ENCODE measurements around the gene NLRP1. TPM values are rescaled to one million over a fixed set of nuclear protein-coding genes. Genes with fewer than 3 reads are reported as not detected.

Gene NLRP1
- total RNA-seq (50.0 and 53.9 TPM in 2 replicates), polyA plus RNA-seq (43.8 and 48.6 TPM in 2 replicates), polyA minus RNA-seq (73.6 and 74.8 TPM in 2 replicates), Bru-seq, nascent RNA (percentile 77 among the genes with signal in this experiment), BruChase-seq, experiment 1, labeled RNA remaining after a 6-hour chase (percentile 79 among the genes with signal in this experiment), BruChase-seq, experiment 2, labeled RNA remaining after a 2-hour chase (percentile 78 among the genes with signal in this experiment)
- polyA plus RNA-seq (2011; cell fraction: cytosol; rRNA removed) = 25.9 and 30.3 TPM in 2 replicates
- polyA plus RNA-seq (2011; cell fraction: nucleus; rRNA removed) = 216 and 219 TPM in 2 replicates
- polyA plus RNA-seq (2012) = 50.3 and 61.8 TPM in 2 replicates
- polyA minus RNA-seq (2011; cell fraction: cytosol; rRNA and poly(A)+ RNA removed) = not detected
- polyA minus RNA-seq (2011; cell fraction: nucleus; rRNA and poly(A)+ RNA removed) = 52.5 and 61.5 TPM in 2 replicates
- long read RNA-seq, full-length matches to known transcripts = 13 of 63 reads
- long read RNA-seq, partial matches to known transcripts = 14 of 63 reads
- long read RNA-seq, other reads (novel, unspliced or antisense) = 36 of 63 reads

DNA sequence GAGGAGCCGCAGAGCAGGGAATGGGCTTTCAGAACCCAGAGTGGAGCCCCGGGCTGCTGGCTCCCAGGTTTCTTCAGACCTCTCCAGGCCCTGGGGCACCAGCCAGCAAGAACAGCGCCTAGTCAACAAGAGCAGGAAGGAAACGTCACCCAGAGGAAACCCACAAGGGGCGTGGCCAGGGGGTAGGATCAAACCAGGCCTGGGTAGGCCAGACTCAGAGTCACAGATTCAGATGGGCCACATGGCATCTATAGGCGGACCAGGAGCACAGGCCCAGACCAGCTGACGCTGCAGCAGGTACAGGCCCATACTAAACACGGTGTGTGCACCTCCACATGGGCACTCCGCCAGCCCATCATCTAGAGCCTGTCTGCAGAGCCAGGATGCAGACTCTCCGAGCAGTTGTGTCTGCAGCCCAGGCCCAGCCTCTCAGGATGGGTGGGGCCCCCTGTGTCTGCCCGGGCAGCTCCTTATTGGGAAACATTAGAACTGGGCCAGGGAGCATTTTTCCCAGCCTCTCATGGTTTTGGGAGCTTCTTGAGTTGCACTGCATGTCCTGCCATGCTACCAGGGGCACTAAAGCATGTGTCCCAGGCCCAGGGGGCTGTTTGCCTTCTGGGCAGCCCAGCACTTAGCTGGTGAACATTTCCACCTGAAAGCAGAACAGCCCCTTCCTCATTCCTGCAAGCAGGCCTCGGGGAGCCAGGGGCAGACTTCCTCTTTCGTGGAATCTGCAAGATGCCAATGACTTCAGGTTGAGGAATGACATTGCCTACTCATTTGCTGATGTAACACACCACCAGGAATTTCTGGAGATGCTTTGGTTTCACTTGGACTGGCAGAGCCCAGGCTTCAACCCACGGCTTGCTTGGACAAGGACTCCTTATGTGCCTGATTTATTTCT lies at the start of gene NLRP1:
Gene NLRP1 (minus strand): TSS at position 127 of the 904 bp plus-strand sequence. CDS start 552 bp downstream, outside the sequence.
- CTCF ChIA-PET = interaction anchor here (0.6 to 2.5 kb wide), 9 partner anchors 9 to 852 kb away, joined by 3 to 10 read pairs (median 4); no protein-coding TSS in a partner anchor
- peaks cover 24% of the 10 kb centered on the region for H3K79me2 ChIP-seq (ENCODE audit: control insufficient read depth, insufficient read depth, low read length)
- H3K36me3 ChIP-seq (ENCODE audit: control insufficient read depth in 2 of 2, extremely low read depth in 1 of 2, insufficient read depth in 2 of 2, low read length in 2 of 2) = peaks cover 0 to 8% of the 10 kb centered on the region in 2 experiments
- H3K4me1 ChIP-seq (ENCODE audit: control insufficient read depth, extremely low read depth, insufficient read depth, low read length) = peaks cover 26% of the 10 kb centered on the region
- peak; percentile 95 for DNase-seq (ENCODE audit: low read depth, low spot score)
- H3K27me3 ChIP-seq (ENCODE audit: control insufficient read depth in 2 of 2, insufficient read depth in 2 of 2, low read length in 2 of 2) = no peaks in the 10 kb centered on the region
- H2AFZ ChIP-seq (ENCODE audit: low read depth, low read length) = peak within 1 kb of the TSS; percentile 63
- H3K9me1 ChIP-seq (replicated peaks; ENCODE audit: control insufficient read depth, extremely low read depth, insufficient read depth, low read length) = no peaks in the 10 kb centered on the region
- H3K27ac ChIP-seq (ENCODE audit: insufficient read depth, low read depth, low read length) = peak within 1 kb of the TSS; percentile 91
- H3K9me3 ChIP-seq (replicated peaks; ENCODE audit: control insufficient read depth, insufficient read depth, low read length) = no peaks in the 10 kb centered on the region
- TSS peak; percentile 84 for BruUV-seq (replicated peaks)
- H3K4me3 ChIP-seq (replicated peaks in 1 of 3; ENCODE audit: insufficient read depth in 1 of 3, low read depth in 1 of 3, low read length in 3 of 3) = peak within 1 kb of the TSS; percentile 55 to 83 (median 57)
- dilution Hi-C loops (cut with MboI; ENCODE audit: extremely low pct_ligation_motif_present, low sequenced_read_pairs) (no loop called here), intact Hi-C loops (cut with micrococcal nuclease) (loop anchor here (1.0 to 10.0 kb wide), 7 partner anchors 58 to 1060 kb away; partner anchors contain the start of genes DERL2, KIAA0753, MIS12 and TXNDC17)
- no peaks in the 10 kb centered on the region for H4K20me1 ChIP-seq (replicated peaks; ENCODE audit: control insufficient read depth, extremely low read depth, insufficient read depth, low read length)
- H3K4me2 ChIP-seq (ENCODE audit: insufficient read depth, low read length) = peak within 1 kb of the TSS; percentile 81
- POLR2A ChIA-PET = interaction anchor here (0.7 to 1.5 kb wide), 2 partner anchors 12 to 99 kb away, joined by 3 read pairs; partner anchors contain the start of gene DERL2
- H3K9ac ChIP-seq (replicated peaks; ENCODE audit: extremely low read depth, insufficient read depth, low read length) = peak within 1 kb of the TSS; percentile 91
- TF ChIP-seq MYC (IDR thresholded peaks at IDR 0.05; ENCODE audit: low read depth, low read length) = peak; percentile 94
- no peak for TF ChIP-seq EZH2 (IDR thresholded peaks at IDR 0.05; ENCODE audit: borderline replicate concordance, low read depth, low read length, severe bottlenecking)
- no peak for TF ChIP-seq GATA2 (IDR thresholded peaks at IDR 0.05; ENCODE audit: insufficient read depth, insufficient read length, low read depth, low read length)
- peak; percentile 34 for TF ChIP-seq FOS (IDR thresholded peaks at IDR 0.05; ENCODE audit: borderline replicate concordance, insufficient read depth, low read length)
- TF ChIP-seq, protein P1, sequence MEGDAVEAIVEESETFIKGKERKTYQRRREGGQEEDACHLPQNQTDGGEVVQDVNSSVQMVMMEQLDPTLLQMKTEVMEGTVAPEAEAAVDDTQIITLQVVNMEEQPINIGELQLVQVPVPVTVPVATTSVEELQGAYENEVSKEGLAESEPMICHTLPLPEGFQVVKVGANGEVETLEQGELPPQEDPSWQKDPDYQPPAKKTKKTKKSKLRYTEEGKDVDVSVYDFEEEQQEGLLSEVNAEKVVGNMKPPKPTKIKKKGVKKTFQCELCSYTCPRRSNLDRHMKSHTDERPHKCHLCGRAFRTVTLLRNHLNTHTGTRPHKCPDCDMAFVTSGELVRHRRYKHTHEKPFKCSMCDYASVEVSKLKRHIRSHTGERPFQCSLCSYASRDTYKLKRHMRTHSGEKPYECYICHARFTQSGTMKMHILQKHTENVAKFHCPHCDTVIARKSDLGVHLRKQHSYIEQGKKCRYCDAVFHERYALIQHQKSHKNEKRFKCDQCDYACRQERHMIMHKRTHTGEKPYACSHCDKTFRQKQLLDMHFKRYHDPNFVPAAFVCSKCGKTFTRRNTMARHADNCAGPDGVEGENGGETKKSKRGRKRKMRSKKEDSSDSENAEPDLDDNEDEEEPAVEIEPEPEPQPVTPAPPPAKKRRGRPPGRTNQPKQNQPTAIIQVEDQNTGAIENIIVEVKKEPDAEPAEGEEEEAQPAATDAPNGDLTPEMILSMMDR (IDR thresholded peaks at IDR 0.05; ENCODE audit: extremely low read depth in 1 of 2, insufficient read depth in 1 of 2, low read depth in 1 of 2, low read length in 2 of 2) = no peak
- TF ChIP-seq POLR2AphosphoS5 (IDR thresholded peaks at IDR 0.05; ENCODE audit: insufficient read depth, low read depth, low read length) = peak; percentile 97
- TF ChIP-seq MAX (IDR thresholded peaks at IDR 0.05; ENCODE audit: insufficient read depth, insufficient read length) = peak; percentile 73
- no peak for TF ChIP-seq JUN (IDR thresholded peaks at IDR 0.05; ENCODE audit: borderline replicate concordance, insufficient read depth, insufficient read length, low read depth)
- peak; percentile 95 for TF ChIP-seq POLR2A (IDR thresholded peaks at IDR 0.05; ENCODE audit: low read depth, low read length)
- FAIRE-seq = peak; percentile 88

Measured in endothelial cell of umbilical vein (primary cell).